Nucleus accumbens (tissue), 56 donors: ENCODE measurements around the gene NACC2.
A peak's percentile ranks its signal among the peaks of the same experiment; 100 is the strongest.
"Not testable (repeated sequence)": the region's sequence is repeated elsewhere in the genome, so short reads cannot be mapped to it uniquely, and the experiment has no call there.

Experiments used
- DNase-seq, 56 donors: peaks; one replicate each; lab custom pipeline; 2025; lab: John Stamatoyannopoulos, UW

NACC2 gene

DNA sequence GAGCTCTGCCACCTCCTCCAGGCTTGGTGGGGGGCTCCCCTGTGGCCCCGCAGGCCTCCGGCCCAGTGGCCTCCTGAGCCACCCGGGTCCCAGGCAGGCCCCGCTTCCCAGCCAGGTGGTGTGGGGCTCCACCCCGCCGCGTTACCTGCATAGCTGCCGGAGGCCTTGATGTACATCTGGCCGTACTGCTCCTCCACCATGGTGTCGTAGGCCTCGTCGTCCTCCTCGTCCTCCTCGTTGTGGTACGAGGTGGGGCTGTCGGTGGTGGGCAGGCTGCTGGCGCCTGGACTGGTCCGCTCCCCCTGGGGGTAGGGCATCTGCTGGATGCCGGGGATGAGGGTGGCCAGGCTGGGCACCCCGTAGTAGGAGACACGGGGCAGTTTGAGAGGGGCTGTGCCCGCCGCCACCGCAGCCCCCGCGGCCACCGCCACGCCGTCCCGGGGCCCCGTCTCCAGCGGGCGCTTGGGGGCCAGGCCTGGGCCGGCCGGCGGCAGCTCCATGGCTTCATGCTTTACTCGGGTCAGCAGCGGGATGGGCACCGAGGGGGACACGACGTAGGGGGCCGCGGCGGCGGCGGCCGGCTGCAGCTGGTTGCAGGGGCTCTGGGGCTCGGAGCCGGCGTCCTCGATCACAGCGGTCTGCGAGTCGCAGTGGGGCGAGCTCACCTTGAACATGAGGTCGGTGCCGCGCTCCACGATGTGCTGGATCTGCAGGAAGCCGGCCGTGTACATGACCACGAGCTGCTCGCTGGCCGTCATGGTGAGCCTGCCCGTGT is 45.4 kb downstream of the NACC2 start:
- no peak for DNase-seq

DNA sequence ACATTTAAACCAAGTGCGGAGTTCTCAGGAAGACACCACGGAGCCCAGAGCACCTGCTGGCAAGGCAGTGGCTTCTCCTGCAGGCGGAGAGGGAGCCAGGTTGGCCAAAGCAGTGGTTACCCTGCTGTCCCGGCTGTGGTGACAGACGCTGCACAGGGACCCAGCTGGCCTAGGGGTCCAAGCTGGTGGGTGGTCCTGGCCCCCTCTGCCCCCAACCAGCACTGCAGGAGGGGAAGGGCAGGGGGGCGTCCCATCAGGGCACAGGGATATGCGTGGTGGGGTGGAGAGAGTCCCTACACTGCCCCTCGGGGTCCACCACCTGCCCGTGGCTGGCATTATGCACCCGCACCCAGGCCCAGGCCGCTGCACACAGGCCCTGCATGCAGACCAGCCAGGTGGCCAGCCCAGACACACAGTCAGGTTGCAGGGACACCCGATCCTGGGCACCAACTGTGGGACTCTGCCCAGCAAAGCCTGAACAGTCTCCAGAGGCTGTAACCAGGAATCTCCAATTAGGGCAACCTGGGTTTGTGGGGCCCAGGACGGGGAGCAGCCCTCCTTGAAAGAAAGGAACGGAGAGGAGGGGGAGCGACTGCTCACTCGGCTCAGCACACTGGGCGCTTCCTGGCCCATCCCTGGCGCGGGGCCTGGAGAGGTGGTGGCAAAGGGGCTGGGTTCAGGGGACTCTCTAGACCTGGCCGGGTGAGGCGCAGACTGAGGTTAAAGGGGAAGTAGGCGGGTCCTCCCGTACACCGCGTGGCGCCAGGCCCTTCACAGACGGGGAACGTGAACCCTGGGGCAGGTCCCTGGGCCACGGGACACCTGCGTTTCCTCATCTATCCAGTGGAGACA is 46.3 kb downstream of the NACC2 start:
- no peak for DNase-seq

- DNase-seq = no peak
Measured at GRCh38 chr9:136047775-136048559, 47.1 kb downstream of the NACC2 start.

DNA sequence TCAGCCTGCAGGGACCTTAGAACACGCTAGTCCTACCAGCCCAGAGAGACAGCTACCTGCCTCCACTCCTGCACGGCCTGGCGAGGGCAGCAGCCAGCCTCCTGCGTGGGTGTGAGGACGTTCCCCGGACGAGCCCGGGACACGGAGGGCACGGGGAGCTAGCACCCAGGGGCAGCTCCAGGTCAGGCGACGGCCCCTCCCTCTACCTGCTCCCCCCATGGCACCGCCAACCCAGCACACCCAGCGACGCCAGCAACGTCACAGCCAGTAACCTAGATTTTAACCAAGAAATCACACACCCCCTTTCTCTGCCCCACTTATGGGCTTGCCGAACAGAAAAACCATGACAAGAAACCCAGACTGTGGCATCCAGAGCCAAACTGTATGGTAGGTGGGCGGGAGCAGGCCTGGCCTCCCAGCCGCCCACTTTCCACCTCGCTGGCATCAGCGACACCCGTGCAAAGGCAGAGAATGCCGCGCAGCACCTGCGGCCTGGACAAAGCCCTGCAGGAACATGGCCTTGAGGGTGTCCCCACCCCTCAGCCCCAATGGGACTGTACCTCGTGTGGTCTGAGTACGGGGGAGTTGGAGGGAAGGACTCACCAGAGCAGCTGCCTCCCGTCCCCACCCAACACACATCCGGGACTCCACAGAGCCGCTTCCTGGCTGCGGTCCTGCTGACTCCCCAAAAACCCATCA is 47.9 kb downstream of the NACC2 start:
- no peak for DNase-seq

GRCh38 chr9:136046554-136046920 is 48.6 kb downstream of the NACC2 start:
- DNase-seq = no peak

DNA sequence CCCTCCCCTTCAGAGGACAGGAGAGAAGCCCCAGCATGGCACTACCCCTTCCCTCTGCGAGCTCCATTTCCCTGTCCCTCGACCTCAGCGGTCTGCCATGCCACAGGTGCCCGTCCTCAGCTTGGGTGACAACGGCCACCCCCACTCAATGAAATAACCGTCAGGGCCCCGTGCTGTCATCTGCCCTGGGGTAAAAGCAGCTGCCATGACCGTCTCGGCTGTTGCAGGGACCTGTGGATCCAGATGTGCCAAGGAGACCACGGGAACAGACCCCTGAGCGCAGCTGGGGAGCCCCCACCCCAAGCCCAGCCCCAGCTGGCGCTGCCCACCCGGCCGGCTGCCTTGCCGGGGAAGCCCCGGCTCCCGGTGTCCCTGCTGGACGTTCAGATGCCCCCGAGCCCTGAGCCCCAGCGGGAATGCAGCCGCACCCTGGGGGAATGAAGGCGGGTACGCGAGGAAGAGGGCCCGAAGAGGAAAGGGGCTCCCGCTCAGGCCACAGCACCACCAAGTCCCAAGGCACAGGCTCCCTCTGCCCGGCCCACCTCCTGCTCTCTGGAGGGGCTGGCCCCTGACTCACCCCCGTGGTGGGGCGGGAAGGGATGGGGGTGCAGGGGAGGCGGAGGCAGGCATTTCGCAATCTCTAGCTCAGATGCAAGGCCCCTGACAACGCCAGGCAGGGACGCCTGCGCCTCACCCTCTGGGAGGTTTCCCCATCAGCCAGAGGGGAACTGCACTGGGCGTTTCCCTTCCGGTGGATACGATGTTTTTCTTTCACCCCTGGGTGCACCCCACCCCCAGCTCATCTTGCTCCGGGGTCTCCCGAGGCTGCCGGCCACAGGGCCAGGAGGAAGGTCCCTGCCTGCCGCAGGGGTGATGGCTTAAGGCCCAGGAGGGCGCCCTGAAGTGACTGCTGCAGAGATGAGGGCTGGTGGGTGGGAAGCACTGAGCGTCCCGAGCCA is 49.2 kb downstream of the NACC2 start:
- DNase-seq = no peak

DNA sequence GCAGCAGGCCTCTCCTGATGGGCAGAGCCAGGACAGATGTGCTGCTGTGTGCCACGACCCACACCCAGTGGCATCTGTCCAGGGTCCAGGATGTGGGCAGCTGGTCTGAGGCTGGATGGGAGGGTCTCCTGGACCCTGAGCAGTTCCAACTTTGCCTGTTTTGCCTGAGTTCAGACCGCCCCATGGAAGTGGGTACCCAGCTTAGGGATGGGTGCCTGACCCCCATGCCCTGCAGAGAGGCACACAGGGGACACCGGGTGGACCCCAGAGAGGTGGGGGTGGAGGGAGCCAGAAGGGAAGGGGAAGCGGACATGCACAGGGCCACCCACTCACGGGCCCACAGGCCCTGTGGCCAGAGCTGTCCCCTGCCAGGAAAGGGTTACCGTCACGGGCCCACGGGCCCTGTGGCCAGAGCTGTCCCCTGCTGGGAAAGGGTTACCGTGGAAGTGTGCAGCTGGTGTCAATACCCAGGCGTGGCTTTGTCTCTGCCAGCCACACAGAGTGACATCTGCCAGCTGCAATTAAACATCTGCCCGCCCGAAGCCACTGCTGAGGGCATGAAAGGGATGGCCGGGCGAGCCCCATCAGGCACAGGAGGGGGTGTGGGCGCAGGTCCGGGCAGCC is 50.0 kb downstream of the NACC2 start:
- DNase-seq = peak in 21 of 56 donors; percentile 17 to 68 (median 37)

GRCh38 chr9:136044207-136044970 is 50.7 kb downstream of the NACC2 start:
- no peak for DNase-seq

DNA sequence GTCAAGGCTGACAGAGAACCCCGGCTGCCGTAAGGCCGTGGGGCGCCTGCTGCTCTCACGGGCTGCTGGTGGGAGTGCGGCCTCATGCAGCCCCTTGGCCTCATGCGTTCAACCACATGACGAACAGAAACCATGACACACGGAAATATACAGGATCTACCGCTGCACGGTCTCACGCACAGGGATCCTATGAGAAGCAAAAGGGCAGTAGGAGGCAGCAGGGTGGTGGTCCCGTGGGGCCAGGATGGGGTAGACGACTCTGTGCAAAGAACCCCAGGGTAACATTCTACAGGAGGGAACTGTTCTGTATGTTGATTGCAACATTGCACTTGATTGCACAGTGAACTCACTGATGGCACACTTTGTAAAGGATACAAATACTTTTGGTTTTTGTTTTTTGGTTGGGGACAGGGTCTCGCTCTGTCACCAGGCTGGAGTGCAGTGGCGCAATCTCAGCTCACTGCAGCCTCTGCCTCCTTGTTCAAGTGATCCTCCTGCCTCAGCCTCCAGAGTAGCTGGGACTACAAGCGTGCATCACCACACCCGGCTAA is 51.6 kb downstream of the NACC2 start:
- DNase-seq = no peak

GRCh38 chr9:136042541-136042940 is 52.5 kb downstream of the NACC2 start:
- DNase-seq = no peak

DNA sequence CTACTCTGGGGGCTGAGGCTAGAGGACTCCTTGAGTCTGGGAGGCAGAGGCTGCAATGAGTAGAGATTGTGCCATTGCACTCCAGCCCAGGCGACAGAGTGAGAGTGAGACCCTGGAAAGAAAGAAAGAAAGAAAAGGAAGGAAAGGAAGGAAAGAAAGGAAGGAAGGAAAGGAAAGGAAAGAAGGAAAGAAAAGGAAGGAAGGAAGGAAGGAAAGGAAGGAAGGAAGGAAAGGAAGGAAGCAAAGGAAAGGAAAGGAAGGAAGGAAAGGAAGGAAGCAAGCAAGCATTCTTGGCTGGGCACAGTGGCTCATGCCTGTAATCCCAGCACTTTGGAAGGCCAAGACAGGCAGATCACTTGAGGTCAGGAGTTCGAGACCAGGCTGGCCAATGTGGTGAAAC is 54.2 kb downstream of the NACC2 start:
- DNase-seq = not testable (repeated sequence)

GRCh38 chr9:136039488-136039887 is 55.6 kb downstream of the NACC2 start:
- DNase-seq = no peak

DNA sequence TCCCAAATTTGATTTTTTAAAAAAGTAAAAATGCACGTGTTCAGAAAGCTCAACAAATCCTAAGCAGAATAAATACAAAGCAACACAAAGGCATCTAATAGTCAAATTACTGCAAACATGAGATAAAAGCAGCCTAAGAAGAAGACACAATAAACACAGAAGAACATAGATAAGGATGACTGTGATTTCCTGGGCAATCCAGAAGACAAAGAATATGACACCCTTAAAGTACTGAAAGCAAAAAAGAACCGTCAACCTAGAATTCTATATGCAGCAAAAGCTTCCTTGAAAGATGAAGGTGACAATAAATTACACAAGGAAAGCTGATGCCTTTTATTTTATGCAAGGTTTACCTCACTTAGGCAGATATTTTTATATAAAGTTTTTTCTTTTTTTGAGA is 58.2 kb downstream of the NACC2 start:
- DNase-seq = no peak

GRCh38 chr9:136036050-136036449 is 59.0 kb downstream of the NACC2 start:
- no peak for DNase-seq

GRCh38 chr9:136031741-136032730 is 63.1 kb downstream of the NACC2 start:
- DNase-seq = no peak

DNA sequence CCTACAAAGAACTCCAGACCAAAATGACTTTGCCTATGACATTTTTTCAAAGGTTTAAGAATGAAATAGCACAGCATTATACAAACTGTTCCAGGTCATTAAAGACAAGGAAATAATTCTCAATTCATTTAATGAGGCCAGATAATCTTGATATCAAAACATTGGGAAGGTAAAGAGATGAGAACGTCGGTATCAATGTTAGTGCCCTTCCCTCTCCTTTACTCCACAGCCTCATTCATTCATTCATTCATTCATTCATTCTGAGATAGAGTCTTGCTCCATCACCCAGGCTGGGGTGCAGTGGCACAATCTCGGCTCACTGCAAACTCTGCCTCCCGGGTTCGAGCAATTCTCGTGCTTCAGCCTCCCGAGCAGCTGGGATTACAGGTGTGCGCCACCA is 64.0 kb downstream of the NACC2 start:
- DNase-seq = no peak

DNA sequence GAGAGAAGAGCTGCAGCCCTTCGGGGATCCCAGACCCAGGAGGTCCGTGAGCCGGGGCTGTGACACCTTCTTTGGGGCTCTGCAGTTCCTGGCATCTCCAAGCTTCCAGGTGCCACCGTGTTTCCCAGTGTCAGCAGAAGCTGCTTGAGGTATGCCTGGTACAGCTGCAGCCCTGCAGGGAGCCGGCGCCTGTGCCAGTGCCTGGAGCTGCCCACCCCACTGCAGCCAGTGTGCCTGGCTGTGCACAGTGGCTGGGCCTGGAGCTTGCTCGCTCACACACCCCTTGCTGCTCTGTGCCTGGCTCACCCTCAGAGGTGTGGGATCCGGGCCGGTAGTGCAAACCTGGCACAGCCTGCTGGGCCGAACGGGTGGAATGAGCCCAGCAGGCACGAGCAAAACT is 65.5 kb downstream of the NACC2 start:
- DNase-seq = no peak
